HG03108 (cell line): ENCODE results near the gene TNFRSF21.

Experiments used
- ATAC-seq: cut with Tn5 transposase; IDR thresholded peaks from one replicate; pipeline ENCODE4 v1.9.1; 2021; ENCODE audit warnings: moderate library complexity; ENCODE audit not compliant: unreplicated experiment

Gene TNFRSF21

DNA sequence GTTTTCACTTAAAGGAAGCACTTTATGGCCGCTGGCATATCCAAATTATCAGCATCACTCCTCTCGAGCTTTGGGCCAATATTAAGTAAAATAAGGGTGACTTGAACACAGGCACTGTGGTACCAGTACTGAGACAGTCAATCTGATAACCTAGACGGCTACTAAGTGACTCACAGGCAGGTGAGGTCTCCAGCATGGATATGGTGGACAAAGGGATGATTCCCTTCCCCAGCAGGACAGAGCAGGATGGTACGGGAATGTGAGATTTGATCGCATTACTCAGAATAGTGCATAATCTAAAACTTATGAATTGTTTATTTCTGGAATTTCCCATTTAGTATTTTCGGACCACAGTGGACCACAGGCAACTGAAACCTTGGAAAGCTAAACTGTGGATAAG, 55.7 kb downstream of the TNFRSF21 start:
- ATAC-seq = no peak

GRCh38 chr6:47253136-47253535, 56.6 kb downstream of the TNFRSF21 start:
- no peak for ATAC-seq

GRCh38 chr6:47252633-47253032, 57.1 kb downstream of the TNFRSF21 start:
- no peak for ATAC-seq

DNA sequence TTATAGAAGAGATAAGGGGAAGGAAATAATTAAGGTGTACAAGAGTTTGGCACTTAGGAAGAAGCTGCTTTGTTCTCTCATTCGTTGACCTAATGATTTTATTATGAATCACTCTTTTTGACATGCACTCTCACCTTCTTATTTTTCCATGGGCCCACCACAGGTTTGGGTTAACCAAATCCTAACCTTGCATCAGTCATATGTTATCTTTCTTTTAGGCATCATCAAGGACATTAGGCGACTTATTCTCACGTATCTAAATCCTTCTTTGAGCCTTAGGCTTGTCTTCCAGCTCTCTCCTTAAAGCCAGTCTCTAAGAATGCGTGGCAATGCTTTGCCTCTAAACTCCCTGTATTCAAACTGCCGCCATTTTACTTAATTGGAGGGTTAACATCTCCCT, 58.3 kb downstream of the TNFRSF21 start:
- ATAC-seq = no peak

GRCh38 chr6:47250302-47250701, 59.4 kb downstream of the TNFRSF21 start:
- ATAC-seq = peak; percentile 28

DNA sequence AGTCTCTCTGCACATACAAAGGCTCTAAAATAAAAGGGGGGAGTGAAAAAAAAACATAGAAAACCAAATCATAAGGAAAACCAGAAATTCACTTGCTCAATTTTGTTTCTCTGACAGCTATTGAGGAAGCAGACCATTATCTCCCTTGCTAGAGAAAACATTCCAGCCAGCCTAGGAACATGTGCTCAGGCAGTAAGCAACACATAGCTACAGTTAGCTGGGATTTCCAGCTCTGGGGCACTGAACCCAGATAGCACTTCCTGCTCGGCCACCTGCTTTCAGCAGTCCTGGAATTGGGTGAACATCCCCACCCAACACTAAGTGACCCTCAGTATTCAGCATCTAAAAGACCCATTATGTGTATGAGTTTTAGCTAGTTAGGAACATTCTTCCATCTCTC, 61.3 kb downstream of the TNFRSF21 start:
- no peak for ATAC-seq

DNA sequence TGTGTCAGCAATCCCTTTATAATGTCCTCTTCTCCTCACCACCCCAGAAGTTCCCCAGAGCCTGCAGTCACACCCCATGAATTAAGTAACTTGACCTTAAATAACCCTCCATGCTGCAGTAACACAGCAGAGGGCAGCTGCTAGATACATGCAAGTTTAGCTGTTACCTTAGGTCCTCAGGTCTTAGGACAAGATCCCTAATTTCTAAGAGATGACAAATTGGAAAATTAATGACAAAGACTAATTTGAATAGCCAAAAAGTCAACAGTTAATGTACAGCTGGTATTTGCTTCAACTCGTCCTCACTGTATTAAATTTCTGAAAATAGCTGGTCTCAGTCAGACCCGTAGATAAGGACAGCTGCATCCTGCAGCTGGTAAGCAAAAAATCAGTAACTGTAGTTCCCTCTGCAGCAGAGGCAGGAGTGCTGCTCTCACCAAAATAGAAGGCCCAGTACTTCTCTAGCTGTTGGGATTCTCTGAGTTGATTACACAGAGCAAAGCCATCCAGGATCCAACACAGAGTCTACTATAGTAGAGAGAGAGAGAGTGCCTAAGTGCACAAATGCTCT, 62.4 kb downstream of the TNFRSF21 start:
- ATAC-seq = peak; percentile 53

DNA sequence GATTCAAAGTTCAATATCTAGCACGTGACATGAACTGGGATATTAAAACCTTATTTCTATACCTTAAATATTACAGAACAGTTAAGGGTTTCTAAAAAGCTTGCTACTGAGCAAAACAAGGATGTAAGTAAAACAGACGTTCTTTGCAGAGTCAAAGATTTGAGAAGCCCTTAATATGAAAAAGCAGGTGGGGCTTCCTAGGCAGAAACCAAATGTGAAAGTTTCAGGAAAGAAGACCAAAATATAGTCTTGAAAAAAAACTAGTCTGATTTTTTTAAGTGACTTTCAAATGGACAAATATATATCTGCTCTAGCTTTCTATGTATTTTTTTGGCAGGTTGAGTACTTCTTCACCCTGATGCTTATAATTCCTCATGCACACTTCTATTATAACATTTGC, 63.2 kb downstream of the TNFRSF21 start:
- no peak for ATAC-seq

GRCh38 chr6:47245745-47246371, 63.8 kb downstream of the TNFRSF21 start:
- no peak for ATAC-seq

GRCh38 chr6:47242483-47243386, 67.0 kb downstream of the TNFRSF21 start:
- peak; percentile 90 for ATAC-seq

- no peak for ATAC-seq
These were observed 67.8 kb downstream of the TNFRSF21 start for GRCh38 chr6:47241742-47242482.

DNA sequence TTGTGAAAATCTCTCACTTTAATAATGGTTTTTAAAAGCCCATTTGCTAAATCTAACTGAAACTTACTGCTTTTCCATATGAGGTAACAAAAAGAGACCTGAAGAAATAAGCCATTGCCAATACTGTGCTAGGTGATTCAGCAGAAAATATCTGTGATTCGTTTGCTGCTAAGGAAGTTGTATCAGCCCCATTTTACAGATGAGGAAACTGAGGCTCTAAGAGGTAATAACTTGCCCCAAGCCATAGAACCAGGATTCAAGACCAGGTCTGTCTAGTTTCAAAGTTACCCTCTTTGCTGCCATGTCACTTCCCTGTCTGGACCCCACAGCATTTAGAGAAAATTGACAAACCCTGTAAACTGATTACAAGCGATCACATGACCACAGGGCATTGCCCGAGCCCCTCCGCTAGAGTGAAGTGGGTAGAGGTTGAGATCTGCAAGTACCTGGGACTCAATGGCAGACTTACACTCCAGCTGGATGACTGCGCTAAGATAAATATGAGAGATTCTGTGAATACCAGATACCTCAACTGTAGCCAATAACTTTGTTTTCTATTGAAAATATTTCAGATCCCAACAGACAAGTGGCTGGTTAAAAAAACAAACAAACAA, 69.3 kb downstream of the TNFRSF21 start:
- no peak for ATAC-seq

DNA sequence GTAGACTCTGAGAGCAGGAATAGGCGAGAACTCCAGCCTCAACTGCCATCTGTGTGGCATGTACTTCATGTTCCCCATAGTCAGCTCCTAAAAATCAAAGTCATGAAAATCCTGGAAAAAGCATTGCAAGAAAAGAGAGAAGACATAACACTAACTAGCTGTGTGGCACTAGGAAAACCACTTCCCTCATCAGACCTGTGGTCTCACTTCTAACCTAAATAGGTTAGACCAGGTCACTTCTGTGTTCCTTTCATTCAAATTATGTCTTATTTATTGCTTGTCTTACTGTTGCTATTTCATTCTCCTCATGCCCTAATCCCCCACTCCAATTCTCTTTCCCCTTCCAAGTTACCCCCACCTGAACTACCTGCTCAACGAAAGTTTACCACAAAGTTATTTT, 70.2 kb downstream of the TNFRSF21 start:
- ATAC-seq = no peak

GRCh38 chr6:47238456-47238995, 71.2 kb downstream of the TNFRSF21 start:
- no peak for ATAC-seq

DNA sequence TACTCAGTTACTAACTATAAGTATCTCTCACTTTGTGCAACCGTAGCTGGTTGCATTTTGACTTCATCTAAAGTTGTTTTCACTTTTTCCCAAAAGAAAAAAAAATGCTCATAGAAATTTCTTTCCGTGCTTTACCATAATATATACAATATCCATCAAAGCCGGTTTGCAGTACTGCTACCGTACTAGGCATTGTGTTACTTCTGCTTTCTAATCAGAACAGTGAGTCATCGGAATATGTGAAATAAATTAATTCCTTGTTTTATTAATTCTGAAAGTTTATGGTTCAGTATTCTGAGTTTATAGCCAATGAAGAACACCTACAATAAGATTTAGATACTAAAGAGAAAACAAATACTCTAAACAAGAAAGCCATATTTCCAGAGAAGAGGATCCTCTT, 72.5 kb downstream of the TNFRSF21 start:
- no peak for ATAC-seq

- no peak for ATAC-seq
These were observed 73.5 kb downstream of the TNFRSF21 start for GRCh38 chr6:47235964-47236760.

GRCh38 chr6:47235421-47235820, 74.3 kb downstream of the TNFRSF21 start:
- ATAC-seq = no peak

DNA sequence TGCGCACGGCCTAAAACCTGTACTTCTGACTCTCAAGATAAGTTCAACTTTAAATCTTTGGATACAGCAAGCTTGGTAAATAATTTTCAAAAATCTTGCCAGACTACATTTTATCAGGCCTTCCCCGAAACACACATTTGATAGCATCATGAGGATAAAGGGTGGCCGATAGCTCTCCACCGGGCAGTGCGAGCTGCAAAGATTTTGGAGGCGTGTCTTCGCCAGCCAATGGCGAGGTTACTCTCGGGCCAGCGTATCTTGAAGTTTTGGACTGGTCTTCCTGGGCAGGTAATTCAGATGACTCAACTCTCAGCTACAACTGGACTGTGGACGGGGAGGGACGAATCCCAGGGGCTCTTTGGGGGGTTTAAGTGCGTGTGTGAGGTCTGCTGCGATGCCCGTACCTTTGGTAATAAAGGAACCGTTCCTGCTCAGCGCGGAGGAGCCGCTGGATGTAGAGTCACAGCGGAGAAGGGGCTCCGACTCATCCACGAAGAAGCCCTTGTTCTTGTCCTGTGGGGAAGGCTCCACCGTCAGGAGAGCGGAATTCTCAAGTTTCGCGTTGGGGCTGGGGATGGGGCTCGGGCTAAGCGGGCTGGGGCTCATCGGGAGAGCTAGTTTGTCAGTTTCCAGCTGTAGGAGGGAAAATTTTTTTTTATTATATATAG, 75.3 kb downstream of the TNFRSF21 start:
- no peak for ATAC-seq

GRCh38 chr6:47231151-47231550, 78.6 kb downstream of the TNFRSF21 start:
- ATAC-seq = no peak
